Endometrial microvascular endothelial cells (primary cell): Measurements from ENCODE around the gene MCIDAS. TPM values are rescaled to one million over a fixed set of nuclear protein-coding genes. Genes with fewer than 3 reads are reported as not detected.

ENCODE experiments used
- in situ Hi-C: cut with HindIII; loops from 2 replicates; pipeline ENCODE4 v1.10.0; 2017; ENCODE audit warnings: low sequenced_read_pairs, low pct_unique_long_range_greater_than_20kb; ENCODE audit errors: inconsistent ontology term
- total RNA-seq: library from RNA; depleted of rRNA; stranded (reverse); fragments of >200 nt; gene quantifications from one replicate; pipeline ENCODE4 v1.2.3, GENCODE V29; 2015; ENCODE audit errors: inconsistent ontology term

The MCIDAS gene
- total RNA-seq = not detected

DNA sequence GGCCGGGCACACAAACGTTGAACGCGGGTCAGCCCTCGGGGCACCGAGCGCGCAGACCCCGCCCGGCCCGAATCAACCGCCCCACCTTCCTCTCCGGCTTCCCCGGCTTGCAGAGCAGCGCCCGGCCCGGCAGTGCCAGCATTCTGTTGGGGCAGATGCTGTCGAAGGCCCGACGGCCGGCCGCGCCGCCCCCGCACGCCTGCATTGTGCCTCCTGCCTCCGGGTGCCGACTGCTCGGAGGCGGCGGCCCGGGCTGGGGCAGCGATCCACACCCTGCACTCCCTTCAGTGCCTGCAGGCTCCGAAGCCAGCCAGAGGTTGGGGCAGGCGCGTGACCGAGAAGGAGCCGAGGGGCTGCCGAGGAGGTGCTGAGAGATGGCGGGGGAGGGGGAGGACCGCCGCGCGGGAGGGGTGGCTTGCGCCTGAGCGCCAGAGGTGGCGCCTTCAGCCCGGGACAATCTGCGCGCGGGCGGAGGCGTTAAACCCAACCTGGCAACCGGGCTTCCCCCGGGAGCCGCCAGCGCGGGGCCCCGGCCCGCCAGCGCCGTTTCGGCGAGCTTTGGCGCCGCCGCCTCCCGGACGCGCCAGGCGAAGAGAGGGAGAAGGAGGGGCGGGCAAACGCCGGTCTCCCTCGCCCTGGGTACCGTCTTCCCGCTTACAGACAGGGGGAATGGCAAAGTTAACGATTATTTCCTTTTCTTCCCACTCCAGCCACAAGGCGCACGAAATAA, at the start of gene MCIDAS:
MCIDAS (minus strand) TSS at position 382 of the 730 bp plus-strand sequence; CDS start at position 205, 177 bp downstream.
- in situ Hi-C loops = no loop called here

DNA sequence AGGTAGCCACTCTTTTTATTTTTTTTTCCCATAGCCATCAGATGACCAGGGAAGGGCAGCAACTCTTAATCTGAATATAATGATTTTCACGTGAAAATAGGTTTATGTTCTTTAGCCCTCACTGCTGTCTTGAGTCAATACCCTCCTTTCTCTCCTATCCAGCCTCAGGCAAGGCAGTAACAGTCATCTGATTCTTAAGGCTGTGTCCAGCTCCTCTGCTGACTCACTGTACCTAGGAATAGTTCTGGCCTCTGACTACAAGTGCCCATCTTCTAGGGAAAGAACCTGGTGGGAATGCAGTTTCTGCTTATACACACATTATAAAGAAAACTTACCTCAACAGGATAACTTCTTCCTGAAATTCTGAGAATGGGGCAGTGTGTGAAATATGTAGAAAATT, 49.7 kb upstream of the MCIDAS start:
- in situ Hi-C loops = no loop called here

DNA sequence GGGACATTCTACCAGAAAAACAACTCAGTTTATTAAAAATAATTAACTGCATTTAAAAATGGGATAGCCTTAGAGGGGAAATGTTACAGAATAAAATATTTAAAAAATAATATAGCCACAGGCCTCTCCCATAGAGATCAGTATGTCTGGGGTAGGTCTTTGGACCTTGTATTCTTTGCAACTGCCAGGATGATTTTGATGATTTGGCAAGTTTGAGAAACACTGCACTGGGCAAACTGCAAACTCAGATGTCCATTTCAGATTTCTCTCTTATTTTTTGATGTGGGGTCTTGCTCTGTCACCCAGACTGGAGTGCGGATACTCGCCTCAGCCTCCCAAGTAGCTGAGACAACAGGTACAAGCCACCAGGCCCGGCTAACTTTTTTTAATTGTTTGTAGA, 31.2 kb upstream of the MCIDAS start:
- in situ Hi-C loops = no loop called here

DNA sequence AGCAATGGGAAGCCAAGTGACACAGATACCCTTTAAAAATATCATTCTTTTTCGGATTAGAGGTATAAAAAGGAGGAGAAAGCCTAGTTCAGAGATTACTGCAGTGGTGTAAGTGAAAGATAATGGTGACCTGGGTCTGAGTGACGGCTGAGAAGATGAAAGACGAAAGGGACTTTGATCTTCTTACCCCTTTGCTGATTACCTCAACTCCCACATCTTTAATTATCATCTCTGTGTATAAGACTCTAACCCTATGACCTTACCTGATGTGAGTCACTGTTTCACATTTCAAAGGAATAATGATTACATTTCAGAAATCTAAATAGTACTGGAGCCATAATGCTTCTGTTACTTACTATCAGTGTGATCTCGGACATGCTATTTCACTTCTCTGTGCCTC, 27.7 kb upstream of the MCIDAS start:
- in situ Hi-C loops = no loop called here

DNA sequence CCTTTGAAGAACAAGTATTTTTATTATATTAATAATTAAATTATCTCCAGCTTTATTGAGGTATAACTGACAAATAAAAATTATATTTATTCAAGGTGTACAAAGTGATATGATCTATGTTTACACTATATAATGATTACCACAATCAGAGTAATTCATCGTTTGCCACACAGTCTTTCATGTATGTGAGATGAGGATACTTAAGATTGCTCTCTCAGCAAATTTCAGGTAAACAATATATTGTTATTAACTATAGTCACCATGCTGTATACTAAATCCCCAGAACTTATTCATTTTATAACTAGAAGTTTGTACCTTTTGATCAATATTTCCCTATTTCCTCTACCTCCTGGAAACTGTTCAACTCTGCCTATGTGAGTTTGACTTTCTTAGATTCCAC, 22.9 kb upstream of the MCIDAS start:
- in situ Hi-C loops = no loop called here

DNA sequence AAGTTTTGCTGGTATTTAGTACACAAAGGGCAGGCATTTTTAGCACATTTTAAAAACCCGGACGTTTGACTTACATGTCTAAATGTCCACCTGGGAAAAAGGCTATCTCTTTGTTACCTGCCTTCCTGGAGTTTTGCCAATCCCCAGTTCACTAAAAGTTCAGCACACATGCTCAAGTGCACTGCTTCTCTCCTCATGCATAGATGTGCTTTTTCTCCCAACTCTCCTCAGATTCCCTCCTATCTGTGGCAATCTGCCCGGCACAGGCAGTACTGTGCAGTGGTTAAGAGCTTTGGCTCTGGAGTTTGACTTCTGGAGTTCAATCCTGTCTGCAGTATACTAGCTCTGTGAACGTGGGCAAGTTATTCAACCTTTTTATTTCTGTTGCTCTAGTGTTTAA, 14.6 kb upstream of the MCIDAS start:
- in situ Hi-C loops = no loop called here

DNA sequence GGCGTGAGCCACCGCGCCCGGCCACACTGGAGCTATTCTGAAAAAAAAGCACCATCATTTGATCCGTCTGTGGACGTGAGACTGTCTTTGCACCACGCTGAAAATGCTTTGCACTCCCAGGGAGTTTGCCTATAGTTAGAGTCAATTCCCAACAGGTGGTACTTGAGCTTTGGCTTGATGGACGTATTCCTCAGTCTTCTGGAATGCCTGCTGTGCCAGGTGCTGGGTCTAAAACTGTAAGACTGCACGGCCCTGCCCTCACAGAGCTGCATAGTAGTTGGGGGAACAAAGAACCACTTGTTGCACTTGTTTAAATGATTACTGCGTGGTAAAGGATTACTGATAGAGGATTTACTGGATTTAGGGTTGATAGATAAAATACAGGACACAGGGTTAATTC, 9.7 kb upstream of the MCIDAS start:
- in situ Hi-C loops = loop anchor here (10.0 kb wide), 1 partner anchor 52 kb away; no protein-coding TSS in a partner anchor

DNA sequence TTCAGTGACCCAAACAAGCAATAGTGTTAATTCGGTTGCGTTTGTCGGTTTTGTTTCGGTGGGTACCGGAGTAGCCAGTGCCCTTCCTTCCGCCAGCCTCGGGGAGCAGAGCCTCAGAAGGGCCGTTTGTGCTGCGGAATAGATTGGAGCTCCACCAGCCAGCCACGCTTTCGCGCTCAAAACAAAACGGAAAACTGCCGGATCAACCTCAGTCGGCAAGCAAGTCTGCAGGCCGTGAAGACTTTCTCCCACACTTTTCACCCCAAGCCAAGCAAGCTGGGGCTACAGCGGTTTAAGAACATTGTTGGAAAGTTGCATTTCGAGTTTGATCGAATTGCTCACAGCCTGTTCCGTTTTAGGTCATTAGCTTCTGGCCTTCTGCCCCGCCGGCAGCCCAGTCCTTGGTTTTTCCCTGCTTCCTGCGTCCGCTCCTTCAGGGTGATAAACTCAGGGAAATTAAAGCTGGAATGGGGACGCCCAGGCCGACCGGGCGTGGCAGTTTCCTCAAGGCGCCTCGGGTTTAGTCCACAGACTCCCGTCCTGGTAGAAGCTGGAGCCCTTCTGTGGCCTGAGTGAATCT, 7.1 kb upstream of the MCIDAS start:
- in situ Hi-C loops = loop anchor here (10.0 kb wide), 1 partner anchor 49 kb away; no protein-coding TSS in a partner anchor

DNA sequence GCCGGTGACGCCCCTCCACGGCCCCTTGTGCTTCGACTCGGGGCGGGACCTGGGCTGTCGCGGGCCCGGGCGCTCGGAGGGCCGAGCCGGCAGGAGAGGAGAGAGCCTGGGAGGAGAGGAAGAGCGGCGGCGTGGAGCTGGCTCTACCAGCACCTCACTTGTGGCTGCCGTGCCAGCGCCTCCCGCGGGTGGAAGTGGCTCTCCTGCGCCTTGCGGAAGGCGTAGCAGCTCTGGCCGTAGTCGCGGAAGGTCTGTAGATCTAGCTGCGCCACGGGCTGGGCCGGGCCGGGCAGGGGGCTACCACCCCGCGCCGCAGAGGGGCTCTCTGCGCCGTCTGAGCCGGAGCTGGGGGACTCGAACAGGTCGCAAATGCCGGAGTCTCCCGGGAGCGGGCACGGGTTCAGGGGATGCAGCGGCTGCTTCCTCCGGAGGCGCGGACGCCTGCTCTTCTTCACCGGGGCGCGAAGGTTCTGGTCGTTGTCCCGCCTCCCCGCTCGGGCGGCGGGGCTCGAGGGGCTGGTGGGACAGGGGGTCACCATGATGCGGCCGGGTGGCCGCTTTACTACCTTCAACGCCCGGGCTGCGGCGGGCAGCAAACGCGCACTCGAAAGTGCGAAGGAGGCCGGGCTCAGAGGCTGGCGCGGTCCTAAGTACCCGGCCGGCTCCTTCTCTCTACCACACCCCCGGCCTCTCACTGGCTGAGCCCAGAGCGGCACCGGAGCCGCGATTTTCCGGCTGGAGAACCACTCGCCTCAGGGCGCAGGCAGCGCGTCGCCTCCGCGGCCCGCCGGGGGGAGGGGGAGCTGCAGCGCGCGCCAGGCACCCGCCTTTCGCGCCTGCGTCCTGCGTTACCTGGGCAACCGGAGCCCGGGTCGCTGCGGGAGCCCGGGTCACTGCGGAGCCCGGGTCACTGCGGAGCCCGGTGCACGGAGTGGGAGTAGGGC, 6.1 kb upstream of the MCIDAS start, which contains the start of gene CCNO:
CCNO (minus strand) TSS at position 624 of the 944 bp plus-strand sequence; CDS start at position 539, 85 bp downstream.
- in situ Hi-C loops = loop anchor here (10.0 kb wide), 1 partner anchor 48 kb away; no protein-coding TSS in a partner anchor

DNA sequence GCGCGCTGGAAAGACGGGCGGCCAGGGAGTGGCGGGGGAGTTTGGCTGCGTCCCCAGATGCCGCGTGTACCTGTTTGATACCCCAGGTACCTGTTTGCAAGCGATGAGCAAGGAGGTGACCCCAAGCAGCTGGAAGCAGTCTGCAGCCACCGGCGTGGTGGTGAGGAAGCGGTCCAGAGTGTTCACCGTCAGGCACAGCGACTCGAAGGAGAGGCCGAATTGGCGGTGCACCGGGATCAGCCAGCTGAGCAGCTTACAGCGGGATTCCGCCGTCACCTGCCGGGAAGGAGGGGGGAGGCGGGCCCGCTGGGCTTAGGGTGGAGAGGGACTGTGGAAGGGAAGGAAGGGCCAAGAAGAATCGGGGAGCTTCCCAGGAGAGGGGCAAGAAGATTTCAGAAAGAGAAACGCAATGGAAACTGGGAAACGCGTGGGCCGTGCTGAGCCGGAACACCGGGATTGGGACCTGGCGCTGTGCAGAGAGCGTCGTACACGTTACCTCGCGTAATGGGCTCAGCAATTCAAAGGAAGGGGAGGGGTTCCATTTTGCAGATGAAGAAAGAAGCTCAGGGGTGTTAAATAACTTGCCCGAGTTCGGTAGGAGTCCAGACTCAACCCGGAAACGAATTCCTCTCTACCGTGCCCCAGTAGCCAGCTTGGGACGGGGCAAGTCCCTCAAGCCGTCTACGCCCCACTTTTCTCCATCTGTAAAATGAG, 5.3 kb upstream of the MCIDAS start:
- in situ Hi-C loops = loop anchor here (10.0 kb wide), 1 partner anchor 48 kb away; no protein-coding TSS in a partner anchor

DNA sequence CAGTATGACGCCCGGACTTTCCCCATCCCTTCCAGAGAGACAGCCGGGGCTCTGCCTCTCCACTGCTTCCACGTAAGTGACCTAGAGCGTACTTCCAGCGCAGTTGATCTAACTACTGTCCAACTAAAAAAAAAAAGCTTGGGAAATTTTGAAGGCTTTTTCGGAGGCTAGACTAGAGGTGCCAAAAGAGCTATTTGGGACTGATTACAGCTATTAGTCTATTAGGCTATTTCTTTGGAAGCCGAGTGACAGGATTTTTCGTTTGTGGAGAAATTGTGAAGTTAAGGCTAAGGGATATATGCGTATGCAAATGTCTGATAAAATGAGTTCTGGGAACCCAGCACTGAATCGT, 4.8 kb upstream of the MCIDAS start:
- in situ Hi-C loops = loop anchor here (10.0 kb wide), 1 partner anchor 47 kb away; no protein-coding TSS in a partner anchor

DNA sequence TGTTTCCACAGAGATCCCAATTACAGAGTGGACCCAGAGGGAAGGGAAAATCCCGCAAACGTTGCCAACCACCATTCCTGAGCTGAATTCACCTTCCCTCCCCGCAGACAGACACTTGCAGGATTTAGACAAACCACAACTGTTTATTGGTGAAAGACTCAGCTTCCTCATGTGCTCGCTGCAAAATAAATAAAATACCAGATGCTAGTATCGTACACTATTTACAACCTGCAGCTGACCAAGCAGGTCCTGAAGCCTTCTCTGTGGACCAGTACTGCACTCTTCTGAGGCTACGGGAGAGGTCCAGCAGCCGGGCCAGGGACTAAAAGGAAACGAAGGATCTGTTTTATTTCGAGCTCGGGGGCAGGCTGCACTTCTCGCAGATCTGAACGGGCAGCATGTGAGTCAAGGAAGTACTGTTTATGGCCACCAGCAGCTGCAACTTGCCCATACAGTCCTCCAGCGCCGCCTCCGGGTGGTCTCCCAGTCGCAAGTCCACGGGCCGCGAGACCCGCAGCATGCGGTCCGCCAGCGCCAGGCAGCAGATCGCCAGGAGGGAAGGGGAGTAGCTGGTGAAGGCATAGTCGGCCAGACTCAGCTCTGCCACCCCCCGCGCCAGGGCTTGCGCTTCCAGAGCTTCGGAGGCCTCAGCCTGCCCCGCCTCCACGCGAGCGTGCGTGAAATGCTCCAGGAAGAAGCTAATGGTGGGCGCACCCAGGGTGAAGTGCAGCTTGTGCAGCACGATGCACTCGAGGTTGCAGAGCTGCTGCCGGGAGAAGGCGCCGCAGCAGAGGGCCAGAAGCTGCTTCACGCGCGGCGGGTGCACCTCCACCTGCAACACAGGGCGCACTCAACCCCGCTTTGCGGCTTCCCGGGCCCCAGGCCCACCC, 4.2 kb upstream of the MCIDAS start:
- in situ Hi-C loops = loop anchor here (10.0 kb wide), 1 partner anchor 46 kb away; no protein-coding TSS in a partner anchor

DNA sequence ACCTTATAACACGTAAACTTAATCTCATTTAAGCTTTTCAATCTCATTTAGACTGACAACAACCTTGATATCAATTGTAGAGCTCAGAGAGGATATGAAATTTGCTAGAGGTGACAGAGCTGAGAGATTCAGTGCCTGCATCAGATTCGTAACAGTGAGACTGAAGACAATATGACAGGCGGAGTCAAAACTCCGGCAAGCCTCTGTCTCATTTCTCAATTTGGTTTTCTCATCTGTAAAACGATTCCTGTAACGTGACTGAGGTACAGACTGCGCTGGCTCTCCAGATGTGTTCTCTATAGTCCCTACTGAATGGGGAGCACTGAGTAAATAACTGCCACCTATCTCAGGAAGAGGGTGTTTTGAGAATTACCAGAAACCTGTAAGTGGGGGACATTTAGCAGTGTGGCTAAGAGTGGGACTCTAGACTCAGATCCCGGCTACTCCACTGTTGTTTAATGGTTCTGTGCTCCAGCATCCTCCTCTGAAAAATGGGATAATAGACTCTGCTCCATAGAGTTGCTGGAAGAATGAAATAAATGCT, 3.0 kb upstream of the MCIDAS start:
- in situ Hi-C loops = loop anchor here (10.0 kb wide), 1 partner anchor 45 kb away; no protein-coding TSS in a partner anchor

DNA sequence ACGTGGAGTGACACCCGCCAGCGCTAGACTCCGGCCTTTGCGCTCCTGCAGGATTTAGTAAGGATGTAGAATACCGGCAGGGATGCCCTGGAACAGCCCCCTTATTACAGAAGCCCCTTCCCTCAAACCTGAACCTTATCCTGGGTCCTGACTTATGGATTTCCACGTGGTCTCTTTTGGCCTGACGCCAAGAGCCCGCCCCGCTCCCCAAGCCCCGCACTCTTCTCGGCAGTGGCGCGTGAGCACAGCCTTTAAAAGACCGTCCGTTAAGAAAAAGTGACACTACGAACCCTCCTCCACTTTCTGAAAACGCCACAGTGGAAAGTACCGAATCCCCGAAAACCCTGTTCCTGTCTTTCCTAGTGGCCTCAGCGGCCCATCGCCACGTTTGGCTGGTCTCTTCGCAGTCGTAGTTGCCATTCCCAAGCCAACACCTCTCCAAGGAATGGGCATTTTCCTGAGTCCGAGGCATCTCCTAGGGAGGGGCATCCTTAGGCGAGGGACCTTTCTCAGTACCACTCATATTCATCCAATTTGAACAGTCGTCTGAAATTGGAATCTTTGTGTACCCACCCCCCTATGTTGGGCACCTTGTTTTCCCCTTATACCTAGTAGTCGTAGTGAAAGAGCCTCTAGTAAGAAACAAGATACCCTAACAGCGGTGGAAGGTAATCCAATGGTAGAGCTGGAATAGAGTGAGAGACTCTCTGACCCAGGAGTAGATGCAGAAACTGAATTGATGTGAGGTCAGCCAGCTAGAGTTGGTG, 732 bp upstream of the MCIDAS start:
- in situ Hi-C loops = no loop called here

DNA sequence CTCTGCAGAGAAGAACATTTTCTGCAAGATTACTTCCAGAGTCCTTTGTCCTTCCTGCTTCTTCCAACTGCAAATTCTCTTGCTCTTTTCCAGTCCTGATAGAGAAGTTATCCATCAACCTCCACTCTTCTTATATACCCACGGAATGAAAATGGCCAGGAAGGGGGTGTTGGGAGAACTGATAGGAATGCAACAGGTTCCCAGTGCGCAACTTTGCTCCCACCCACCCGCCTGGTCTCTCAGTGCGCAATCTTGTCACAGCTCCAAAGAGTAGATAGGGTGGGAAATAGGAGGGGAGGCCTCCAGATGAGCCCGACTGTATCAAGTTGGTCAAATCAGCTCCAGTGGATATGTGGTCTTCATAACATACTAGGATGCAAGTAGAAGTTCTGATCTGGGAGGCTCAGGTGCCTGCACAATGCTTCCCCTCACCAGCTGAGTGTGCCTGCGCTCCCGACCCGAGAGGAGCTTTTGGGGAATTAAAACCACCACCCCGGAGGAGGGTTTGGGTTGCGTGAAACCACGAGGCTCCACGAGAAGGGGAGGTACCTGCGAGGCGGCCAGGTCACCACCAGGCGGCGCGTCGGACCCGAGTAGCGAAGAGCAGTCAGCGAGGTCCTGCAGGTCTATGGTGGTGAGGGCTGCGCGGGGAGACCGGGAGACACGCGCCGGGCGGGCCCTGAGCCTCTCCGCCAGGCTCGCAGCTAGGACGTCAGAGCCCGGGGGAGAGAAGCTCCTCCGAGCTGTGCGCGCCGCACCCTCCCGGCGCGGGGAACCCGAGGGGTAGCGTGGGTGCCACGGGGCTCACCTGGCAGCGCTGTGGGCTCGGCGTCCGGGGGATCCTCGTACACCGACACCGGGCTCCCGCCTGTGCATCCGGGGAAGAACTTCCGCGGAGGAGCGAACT, 835 bp downstream of the MCIDAS start:
- in situ Hi-C loops = no loop called here

DNA sequence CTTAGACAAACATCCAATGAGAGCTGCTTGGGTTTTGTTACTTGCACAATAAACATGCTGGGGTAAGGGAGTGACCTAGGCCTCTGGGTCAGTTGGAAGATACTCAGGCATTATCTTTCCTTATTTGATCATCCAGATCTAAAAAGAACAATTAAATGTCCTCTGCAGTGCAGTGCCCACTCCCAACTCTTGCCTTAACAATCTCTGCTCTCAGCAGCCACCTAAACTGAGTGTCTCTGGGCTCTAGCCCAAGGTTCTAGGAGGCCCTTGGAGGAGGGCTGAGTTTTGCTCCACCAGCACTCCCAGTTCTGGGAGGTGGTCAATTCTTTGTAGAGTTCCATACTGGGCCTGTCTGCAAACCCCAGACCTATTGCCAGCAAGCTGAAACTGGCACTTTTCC, 1.8 kb downstream of the MCIDAS start:
- in situ Hi-C loops = no loop called here
